Skin epidermis (tissue), 12 donors: ENCODE results near the gene PFKP.
"Not testable (repeated sequence)": the region's sequence is repeated elsewhere in the genome, so short reads cannot be mapped to it uniquely, and the experiment has no call there.

Source experiments
- H3K27ac ChIP-seq, 21 experiments: fragments of 200-600 bp; sonication (generic) in 11 of 21; one replicate each; pipeline ENCODE4 v1.5.0; 2020; ENCODE audit warnings: mild to moderate bottlenecking in 3 of 21, inconsistent platforms in 2 of 21, moderate library complexity in 2 of 21
- H3K4me3 ChIP-seq, 7 experiments: fragments of 200-600 bp; sonication (generic) in 2 of 7; one replicate each; pipeline ENCODE4 v1.5.0; 2020; ENCODE audit warnings: inconsistent platforms in 2 of 7, mild to moderate bottlenecking in 2 of 7, moderate library complexity in 1 of 7

PFKP gene

DNA sequence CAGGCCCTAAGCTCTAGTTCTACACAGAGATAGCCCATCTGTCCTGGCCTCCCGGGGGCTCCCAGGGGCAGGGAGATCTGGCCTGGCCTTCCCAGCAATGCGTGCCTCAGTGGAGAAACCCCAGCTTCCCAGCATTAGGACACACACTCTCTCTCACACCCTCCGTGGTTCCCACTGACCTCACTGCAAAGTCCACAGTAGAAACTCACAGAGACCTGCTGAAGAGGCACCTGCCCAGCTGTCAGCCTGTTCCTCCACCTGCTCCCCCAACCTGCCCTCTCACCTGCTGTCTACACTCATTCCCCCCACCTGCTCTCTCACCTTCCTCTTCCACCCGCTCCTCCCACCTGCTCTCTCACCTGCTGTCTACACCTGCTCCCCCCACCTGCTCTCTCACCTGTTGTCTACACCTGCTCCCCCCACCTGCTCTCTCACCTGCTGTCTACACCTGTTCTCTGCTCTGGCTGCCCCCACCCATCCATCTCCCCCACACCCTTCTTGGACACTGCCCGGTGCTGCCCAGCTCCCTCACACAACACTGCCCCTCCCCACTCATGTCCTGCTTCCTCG lies 21.1 kb upstream of the PFKP start:
- Histone ChIP-seq H3K4me3 (no peak overlapping the region), H3K27ac (peak overlapping the region in 2 of 21 experiments; percentile 36 to 48)

DNA sequence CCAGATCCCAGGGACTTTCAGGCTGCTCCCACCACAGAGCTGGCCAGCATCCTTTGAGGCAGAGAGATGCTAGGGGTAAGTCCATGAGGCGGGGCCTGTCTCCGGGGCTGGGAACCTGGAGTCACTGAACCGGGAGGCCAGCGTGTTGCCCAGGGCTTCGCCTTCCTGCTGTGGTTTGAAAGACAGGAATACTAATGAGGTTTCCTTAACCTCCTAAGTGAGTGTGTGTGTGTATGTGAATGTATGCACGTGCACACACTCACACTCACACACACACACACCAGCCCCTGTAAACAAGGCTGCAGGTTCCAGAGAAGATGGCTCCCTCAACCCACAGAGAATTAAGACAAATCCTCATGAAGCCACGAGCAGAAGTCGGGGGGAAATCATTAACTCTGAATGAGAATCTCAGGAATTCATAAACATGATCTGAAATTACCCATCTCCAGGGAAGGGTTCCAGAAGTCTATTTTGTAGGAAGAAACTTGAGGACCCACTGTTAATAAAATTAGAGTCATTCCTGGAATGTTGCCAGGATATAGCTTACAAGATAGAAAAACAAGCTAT lies 20.3 kb upstream of the PFKP start:
- Histone ChIP-seq H3K27ac (no peak overlapping the region), H3K4me3 (no peak overlapping the region)

DNA sequence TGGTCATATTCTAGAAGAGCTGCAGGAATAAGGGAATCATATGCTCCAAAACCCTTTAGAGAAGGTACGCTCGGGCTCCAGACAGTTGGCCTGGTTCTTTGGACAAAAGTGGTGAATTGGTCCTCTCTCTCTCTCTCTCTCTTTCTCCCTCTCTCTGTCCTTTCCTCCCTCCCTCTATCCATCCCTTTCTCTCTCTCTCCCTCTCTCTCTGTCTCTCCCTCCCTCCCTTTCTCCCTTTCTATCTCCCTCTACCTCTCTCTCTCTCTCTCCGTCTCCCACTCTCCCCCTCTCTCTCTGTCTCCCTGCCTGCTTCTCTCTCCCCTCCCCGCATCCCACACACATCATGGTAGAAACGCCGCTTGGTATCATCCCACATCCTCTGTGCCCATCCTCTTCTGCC lies 19.8 kb upstream of the PFKP start:
- Histone ChIP-seq H3K27ac (no peak overlapping the region), H3K4me3 (no peak overlapping the region)

DNA sequence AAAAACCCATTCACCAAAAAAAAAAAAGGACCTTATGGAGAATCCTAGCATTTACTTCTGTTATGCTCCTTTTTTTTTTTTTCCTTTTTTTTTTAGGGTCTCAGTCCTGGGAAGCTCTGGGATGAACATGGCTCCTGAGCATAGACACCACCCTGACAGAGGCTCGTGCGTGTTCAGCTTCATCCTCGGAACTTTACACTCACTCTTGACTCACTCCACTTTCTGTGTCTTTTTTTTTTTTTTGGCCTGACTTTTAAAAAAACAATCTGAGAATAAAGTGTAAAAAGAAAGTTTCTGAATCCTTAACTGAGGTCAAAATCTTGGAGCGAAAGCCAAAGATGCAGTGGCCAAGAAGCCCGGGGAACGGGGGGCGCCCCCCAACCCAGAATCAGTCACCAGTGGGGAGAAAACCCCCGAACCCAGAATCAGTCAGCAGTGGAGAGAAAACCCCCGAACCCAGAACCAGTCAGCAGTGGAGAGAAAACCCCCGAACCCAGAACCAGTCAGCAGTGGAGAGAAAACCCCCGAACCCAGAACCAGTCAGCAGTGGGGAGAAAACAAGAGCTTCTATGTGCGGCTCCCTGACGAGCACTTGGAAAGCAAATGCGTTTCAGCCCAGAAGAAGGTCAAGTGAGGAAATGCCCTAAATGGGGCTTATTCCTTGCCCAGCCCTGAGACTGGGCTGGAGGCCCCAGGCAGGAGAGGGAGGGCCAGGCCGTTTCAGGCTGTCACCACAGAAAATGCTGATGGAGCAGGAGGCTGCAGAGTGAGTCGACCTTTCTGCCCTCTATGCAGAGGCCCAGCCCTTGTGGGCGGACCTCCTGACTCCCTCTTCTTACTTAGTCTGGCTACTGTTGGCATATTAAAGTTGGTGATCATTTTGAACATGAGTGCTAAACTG lies 19.0 kb upstream of the PFKP start:
- H3K27ac ChIP-seq = no peak overlapping the region
- H3K4me3 ChIP-seq = no peak overlapping the region

DNA sequence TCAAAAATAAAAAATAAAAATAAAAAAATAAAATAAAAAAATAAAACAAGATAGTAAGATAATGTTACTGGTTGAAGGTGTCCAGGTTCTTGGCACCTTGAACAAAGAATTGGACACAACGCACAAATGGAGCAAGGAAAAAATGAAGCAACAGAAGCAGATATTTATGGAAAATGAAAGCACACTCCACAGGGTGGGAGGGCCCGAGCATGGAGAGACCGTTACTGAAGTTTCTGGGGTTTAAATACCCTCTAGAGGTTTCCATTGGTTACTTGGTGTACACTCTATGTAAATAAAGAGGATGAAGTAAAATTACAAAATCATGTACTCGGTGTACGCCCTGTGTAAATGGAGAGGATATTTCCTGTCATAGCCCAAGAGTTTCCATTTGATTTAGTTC lies 15.7 kb upstream of the PFKP start:
- no peak overlapping the region for H3K4me3 ChIP-seq
- H3K27ac ChIP-seq = no peak overlapping the region

DNA sequence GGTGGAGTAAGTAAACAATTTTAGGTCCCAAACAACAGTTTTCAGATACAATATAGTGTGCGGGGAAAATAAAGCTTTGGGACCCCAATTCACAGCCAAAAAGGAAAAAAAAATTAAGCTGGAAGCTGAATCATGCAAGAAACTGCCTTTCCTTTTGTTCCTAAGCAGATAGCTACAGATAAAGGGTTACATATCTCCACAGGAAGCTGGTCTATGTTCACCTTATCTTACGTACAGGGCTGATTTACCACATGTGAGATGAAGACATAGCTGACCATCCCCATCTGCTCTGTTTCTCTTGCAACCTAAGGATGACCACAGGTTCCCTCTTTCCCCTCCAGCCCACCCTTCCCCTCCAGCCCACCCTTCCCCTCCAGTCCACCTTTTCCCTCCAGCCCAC lies 14.2 kb upstream of the PFKP start:
- Histone ChIP-seq H3K4me3 (no peak overlapping the region), H3K27ac (no peak overlapping the region)

DNA sequence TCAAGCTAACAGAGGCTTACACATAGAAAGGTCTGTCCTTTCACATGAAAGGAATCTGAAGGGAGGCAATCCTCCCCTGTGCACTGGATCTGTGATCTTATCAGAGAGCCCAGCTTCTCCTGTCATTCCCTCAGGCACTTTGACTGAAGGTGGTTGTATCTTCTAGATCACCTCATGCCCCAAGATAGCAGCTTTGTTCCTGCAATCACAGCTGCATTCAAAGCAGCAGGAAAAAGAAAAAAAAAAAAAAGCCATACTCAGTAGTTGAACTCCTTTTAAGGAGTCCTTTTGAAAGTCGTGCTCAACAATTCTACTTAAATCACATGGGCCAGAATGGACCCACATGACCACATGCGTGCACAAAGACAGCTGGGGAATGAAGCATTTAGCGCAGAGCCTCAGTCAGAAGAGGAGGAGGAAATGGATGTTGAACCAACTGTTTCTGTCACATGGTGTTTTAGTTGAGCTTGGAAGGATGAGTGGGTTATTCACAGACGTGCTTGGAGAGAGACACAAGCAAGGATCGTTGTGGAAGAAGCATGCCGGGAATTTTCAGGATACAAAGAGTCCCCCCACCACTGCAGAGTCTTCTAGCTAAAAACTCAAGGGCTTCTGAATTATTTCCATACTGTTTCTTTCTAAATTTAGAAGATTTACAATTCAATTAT lies 13.0 kb upstream of the PFKP start:
- no peak overlapping the region for H3K4me3 ChIP-seq
- H3K27ac ChIP-seq = peak overlapping the region in 2 of 21 experiments; percentile 16 to 28

DNA sequence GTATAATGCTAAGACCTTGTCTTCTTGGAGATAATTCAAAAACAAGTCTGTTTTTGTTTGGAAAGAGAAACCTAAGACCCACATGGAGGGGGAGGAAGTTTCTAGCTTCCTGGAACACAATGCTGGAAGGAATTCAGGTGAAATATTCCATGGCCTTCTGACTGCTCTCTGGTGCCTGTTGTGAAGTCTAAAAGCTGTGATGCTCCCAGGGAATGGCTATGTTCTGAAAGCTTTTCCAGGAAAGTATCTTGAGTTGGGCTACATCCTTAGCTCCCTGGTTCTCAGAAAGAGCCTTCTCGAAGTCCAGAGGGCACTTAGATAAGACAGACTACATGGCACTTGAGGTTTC lies 12.5 kb upstream of the PFKP start:
- H3K4me3 ChIP-seq = no peak overlapping the region
- peak overlapping the region in 3 of 21 experiments; percentile 16 to 28 (median 27) for H3K27ac ChIP-seq

DNA sequence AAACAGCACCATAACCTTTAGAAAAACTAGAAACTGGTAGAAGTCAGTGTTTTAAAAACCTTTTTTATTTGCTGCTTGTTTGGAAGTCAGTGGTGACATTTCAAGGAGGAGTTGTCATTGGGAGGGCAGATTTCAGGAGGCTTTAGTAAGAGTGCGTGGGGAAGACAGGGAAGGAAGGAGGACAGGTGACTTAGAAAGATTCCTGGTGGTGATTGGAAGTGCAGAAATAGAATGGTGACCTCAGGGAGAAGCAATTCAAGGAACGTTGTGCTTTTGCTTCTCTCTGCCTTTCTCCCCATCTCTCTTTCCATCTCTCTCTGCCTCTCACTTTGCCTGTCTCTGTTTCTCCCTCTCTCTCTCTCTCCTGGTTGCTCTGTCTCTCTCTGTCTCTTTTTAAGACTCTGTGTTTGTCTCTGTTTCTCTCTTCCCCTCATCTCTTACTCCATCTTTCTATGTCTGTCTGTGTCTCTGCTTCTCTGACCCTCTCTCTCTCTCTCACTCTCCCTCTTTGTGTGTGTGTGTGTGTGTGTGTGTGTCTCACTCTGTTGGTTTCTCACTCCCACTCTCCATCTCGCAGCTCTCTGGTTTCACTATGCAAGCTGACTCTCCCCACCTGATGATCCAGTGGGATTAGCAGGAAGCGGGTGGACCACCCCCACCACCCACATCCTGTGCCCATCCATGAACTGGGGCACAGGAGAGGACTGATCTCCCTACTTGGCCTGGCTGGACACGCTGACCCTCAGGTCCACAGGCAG lies 10.9 kb upstream of the PFKP start:
- Histone ChIP-seq H3K4me3 (no peak overlapping the region), H3K27ac (no peak overlapping the region)

DNA sequence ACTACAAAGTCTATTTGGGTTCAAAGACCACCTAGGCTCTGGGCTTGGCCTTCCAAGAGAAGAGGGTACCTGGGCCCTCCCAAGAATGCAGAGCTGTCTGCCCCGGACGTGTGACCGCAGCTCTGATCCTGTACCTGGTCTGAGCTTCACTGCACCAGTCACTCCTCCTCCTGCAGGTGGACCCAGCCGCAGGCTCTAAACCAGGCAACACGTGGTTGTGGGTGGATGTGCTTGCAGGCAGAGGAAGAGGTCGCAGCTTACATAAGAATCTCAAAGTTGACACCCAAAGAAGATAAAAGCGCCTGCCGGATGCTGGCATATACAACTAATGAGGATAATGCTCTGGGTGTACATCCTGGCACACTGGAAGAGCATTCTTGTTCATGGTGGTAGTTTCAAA lies 9.4 kb upstream of the PFKP start:
- Histone ChIP-seq H3K4me3 (no peak overlapping the region), H3K27ac (no peak overlapping the region)

DNA sequence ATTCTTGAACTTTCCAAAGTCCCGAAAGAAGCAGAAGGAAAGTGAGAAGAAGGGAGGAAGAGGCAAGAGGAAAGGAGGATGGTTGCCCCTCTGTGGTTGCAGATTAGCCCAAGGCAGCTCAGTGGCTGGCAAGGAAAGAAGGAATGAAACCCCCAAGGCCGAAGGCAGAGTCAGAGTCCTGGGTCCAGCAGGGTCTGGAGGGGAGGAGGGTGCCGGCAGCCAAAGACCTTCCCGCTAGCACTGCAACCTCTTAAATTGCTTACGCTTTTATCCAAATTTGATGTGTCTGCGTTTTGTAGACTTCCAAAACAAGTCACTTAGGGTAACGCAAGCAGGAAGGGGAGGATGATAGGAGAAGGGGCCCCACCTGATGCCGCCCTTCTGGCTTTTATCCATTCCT lies 7.4 kb upstream of the PFKP start:
- Histone ChIP-seq H3K4me3 (no peak overlapping the region), H3K27ac (no peak overlapping the region)

DNA sequence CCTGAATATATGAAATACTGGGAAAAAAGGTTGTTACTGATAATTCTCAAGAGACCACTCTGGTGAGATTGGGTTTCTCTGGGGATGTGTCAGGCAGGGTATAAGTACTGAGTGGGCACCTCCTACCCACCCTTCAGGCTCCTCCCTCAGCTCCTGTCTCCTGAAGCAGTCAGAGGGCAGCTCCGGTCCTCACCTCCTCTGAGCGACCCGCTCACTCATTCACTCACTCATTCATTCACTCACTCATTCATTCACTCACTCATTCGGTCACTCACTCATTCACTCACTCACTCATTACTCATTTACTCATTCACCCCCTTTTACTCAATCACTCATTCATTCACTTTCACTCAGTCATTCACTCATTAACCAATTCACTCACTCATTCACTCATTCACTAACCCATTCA lies 6.9 kb upstream of the PFKP start:
- no peak overlapping the region for H3K27ac ChIP-seq

DNA sequence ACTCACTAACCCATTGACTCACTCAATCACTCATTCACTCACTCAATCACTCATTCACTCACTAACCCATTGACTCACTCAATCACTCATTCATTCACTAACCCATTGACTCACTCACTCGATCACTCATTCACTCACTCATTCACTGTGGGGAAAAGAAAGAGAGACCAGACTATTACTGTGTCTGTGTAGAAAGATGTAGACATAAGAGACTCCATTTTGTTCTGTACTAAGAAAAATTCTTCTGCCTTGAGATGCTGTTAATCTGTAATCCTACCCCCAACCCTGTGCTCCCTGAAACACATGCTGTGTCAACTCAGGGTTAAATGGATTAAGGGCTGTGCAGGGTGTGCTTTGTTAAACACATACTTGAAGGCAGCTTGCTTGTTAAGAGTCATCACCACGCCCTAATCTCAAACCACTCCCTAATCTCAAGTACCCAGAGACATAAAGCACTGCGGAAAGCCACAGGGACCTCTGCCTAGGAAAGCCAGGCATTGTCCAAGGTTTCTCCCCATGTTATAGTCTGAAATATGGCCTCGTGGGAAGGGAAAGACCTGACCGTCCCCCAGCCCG lies 5.9 kb upstream of the PFKP start:
- not testable (repeated sequence) for H3K4me3 ChIP-seq, H3K27ac ChIP-seq

More for the DNA sequence above, 6.9 kb upstream of the PFKP start:
- no peak overlapping the region for H3K4me3 ChIP-seq

DNA sequence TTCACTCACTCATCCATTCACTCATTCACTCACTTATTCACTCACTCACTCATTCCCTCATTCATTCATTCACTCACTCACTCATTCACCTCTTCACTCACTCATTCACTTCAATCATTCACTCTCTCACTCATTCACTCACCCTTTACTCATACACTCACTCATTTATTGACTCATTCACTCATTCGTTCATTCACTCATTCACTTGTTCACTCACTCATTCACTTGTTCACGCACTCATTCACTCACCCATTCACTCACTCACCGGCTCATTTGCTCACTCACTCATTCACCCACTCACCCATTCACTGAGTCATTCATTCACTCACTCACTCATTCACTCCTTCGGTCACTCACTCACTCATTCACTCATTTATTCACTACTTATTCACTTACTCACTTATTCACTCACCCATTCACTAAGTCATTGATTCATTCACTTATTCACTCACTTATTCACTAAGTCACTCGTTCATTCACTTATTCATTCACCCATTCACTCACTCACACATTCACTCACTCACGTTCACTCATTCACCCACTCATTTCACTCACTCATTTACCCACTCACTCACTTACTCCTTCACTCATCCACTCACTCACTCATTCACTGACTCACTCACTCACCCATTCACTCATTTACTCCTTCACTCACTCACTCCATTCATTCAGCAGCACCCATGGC lies 4.7 kb upstream of the PFKP start:
- Histone ChIP-seq H3K27ac (no peak overlapping the region), H3K4me3 (no peak overlapping the region)

DNA sequence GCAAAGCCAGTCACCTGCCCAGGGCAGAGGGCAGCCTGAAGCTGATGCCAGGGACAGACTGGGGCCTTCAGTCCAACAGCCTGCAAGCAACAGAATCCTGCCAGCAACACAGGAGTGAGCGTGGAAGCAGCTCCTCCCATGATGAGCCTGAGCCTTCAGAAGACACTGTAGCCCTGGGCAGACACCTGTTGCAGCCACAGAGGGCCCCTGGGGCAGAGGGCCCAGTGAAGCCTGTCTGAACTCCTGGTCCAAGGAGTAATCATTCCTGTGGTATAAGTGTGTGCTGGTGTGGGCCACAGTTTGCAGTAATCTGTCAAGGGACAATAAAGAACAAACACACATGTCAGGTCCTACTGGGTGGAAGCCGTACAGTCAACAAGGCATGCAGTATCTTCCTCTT lies 2.9 kb upstream of the PFKP start:
- no peak overlapping the region for H3K4me3 ChIP-seq
- H3K27ac ChIP-seq = no peak overlapping the region

DNA sequence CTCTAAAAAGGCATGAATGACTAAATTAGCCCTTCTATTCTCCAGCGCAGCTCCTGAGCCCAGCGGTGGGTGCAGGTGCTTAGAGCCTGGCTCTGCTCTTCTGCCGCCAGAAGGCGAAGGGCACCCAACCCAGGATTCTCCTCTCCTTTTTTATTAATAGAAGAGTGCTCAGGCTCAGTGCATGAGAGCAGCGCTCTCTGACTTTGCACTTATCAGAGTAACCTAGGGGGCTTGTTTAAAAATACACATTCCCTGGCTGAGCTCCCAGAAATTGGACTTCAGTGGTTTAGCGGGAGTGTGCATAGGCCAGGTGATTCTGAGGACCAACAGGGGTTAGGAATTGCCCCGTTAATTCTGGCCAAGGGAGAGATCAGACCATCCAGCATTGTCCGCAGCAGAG lies 1.7 kb upstream of the PFKP start:
- Histone ChIP-seq H3K4me3 (no peak overlapping the region), H3K27ac (no peak overlapping the region)

DNA sequence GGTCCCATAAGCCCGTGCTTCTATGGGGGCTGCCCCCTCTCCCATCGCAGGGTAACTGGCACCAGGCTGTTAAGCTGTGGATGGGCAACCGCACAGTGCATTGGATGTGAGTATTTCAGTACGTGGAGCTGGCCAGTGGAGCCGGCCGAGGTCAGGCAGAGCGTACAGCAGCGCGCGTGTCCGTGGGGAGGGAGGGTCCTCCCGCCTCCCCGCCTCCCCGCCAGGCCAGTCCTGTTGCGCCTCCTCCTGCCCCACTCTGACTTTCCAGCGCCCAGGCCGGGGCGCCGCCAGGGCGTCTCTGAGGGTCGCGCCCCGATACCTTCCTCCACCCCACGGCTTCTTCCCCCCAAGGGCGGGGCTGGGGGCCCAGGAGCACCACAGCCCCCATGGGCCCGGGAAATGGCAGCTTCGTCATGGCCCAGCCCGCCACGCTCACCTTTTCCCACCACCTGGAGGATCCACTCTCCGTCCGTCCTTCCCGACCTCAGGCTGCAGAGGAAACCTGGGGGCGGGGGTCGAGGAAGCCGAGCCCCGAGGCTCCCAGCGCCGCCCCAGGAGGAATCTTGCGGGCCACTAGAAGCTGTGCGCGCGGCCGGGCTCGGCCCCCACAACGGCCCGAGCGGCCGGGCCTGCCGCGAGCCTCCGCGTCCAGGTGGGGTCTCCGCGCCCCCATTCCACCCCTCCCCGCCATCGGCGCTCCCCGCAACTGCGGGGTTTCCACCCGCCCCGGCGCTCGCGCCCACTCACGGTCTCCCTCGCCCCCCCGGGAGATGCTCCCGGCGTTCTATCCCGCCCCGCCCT lies 831 bp upstream of the PFKP start:
- peak overlapping the region; percentile 64 to 86 (median 83) for H3K4me3 ChIP-seq
- H3K27ac ChIP-seq = peak overlapping the region in 4 of 21 experiments; percentile 30 to 86 (median 72)

DNA sequence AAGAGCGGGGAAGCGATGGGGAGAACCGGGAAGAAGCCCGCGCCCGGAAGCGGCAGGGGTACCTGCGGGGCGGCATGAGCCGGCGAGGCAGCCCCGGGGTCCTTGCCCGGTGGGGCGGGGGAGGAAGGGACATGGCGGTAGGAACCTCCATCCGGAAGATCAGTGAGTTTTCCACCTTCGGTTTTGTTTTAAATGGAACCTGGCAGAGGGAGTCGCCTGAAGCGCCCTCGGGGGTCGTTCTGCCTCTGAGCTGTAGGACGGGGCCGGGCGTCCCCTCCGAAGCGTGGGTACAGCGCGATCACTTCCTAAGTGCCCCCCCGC lies 471 bp downstream of the PFKP start:
- Histone ChIP-seq H3K4me3 (peak overlapping the region; percentile 64 to 86 (median 83)), H3K27ac (peak overlapping the region; percentile 45 to 90 (median 80))
